ENCODE data around the gene C2orf15. TPM values are rescaled to one million over a fixed set of nuclear protein-coding genes. Genes with fewer than 3 reads are reported as not detected.
A peak's percentile ranks its signal among the peaks of the same experiment; 100 is the strongest.

Gene C2orf15
- 0.25 and 0.31 TPM in 2 replicates for total RNA-seq (2014; rRNA removed; shearing (Covaris generic))
- 1.3 and 2.1 TPM in 2 replicates for total RNA-seq (2022)
- Bru-seq, nascent RNA: percentile 45 among the genes with signal in this experiment
- percentile 52 among the genes with signal in this experiment for BruChase-seq, experiment 1, labeled RNA remaining after a 6-hour chase
- BruChase-seq, experiment 2, labeled RNA remaining after a 2-hour chase: percentile 53 among the genes with signal in this experiment
- long read RNA-seq, partial matches to known transcripts: 2 of 5 reads
- long read RNA-seq, other reads (novel, unspliced or antisense): 1 of 5 reads

GRCh38 chr2:99141110-99142108 is at the start of gene C2orf15:
Gene C2orf15 (plus strand): TSS chr2:99141707. CDS start chr2:99150559, 8,852 bp downstream.
- no peaks in the 10 kb centered on the region for H3K79me2 ChIP-seq (ENCODE audit: insufficient read depth, low read depth, low read length)
- H3K4me1 ChIP-seq (ENCODE audit: insufficient read depth, low read length, poor library complexity, severe bottlenecking): peaks cover 12% of the 10 kb centered on the region
- no peaks in the 10 kb centered on the region for H3K36me3 ChIP-seq (ENCODE audit: insufficient read depth, low read length)
- peak within 1 kb of the TSS; percentile 83 for H3K4me2 ChIP-seq (ENCODE audit: low read length)
- TF ChIP-seq CTCF (conservative IDR thresholded peaks at IDR 0.05; ENCODE audit: low read length): no peak
- BruUV-seq (replicated peaks): no TSS peak
- DNase-seq (ENCODE audit: low spot score): peak; percentile 91
- peak within 1 kb of the TSS; percentile 71 for H3K4me3 ChIP-seq (ENCODE audit: low read depth, low read length, poor library complexity, severe bottlenecking)
- H3K27ac ChIP-seq (ENCODE audit: low read depth, low read length, poor library complexity, severe bottlenecking): peak within 1 kb of the TSS; percentile 48
- H4K20me1 ChIP-seq (ENCODE audit: insufficient read depth, low read length): no peaks in the 10 kb centered on the region
- no peaks in the 10 kb centered on the region for H3K9me3 ChIP-seq (ENCODE audit: low read length)
- H2AFZ ChIP-seq (ENCODE audit: low read length): peak within 1 kb of the TSS; percentile 84
- intact Hi-C loops (cut with micrococcal nuclease; ENCODE audit: unreplicated experiment): loop anchor here (1.0 to 2.0 kb wide), 4 partner anchors 13 to 349 kb away; partner anchors contain the start of genes LIPT1, MITD1, MRPL30 and REV1
- no peaks in the 10 kb centered on the region for H3K9me2 ChIP-seq (ENCODE audit: insufficient read depth, low read length)
- ChIA-PET CTCF (ENCODE audit: unreplicated experiment) (no interaction called here), POLR2A (interaction anchor here (0.6 to 1.8 kb wide), 9 partner anchors 12 to 702 kb away, joined by 3 to 12 read pairs (median 3); partner anchors contain the start of genes LIPT1 and TSGA10)

DNA sequence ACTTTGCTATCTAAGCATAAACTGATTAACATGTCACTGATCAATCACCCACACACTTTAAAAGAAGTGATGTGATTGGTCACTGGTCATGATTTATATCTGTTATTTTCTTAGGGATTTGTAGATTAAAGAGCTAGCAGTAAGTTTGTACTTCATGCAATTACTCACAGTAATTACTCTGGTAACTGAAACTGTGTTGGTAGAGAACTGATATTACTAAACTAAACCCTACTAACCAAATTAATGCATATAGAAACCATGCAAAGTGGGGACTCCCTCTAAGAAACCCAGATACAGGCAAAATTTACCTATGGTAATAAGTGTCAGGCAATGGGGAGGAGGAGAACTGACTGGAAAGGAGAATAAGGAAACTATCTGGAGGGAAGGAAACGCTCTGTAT is 44.8 kb upstream of the C2orf15 start:
- TF ChIP-seq EZH2phosphoT487 (IDR thresholded peaks at IDR 0.05; ENCODE audit: borderline replicate concordance, low read depth, low read length) (no peak), CTCF (conservative IDR thresholded peaks at IDR 0.05; ENCODE audit: low read length) (no peak)
- BruUV-seq (replicated peaks): no TSS peak
- no peak for DNase-seq (ENCODE audit: low spot score)
- H3K9me2 ChIP-seq (ENCODE audit: insufficient read depth, low read length): no peaks in the 10 kb centered on the region
- POLR2A ChIA-PET: no interaction called here
- H4K20me1 ChIP-seq (ENCODE audit: insufficient read depth, low read length): no peaks in the 10 kb centered on the region
- intact Hi-C loops (cut with micrococcal nuclease; ENCODE audit: unreplicated experiment): no loop called here
- H3K4me1 ChIP-seq (ENCODE audit: insufficient read depth, low read length, poor library complexity, severe bottlenecking): no peaks in the 10 kb centered on the region
- CTCF ChIA-PET (ENCODE audit: unreplicated experiment): no interaction called here
- no peaks in the 10 kb centered on the region for H3K79me2 ChIP-seq (ENCODE audit: insufficient read depth, low read depth, low read length)
- H3K4me3 ChIP-seq (ENCODE audit: low read depth, low read length, poor library complexity, severe bottlenecking): no peak overlapping the region
- no peak overlapping the region for H2AFZ ChIP-seq (ENCODE audit: low read length)
- H3K9me3 ChIP-seq (ENCODE audit: low read length): no peaks in the 10 kb centered on the region
- H3K4me2 ChIP-seq (ENCODE audit: low read length): no peak overlapping the region
- no peak overlapping the region for H3K27ac ChIP-seq (ENCODE audit: low read depth, low read length, poor library complexity, severe bottlenecking)
- H3K36me3 ChIP-seq (ENCODE audit: insufficient read depth, low read length): no peaks in the 10 kb centered on the region
